GM23338 (cell line): ENCODE data around the gene GRIK1. TPM values are rescaled to one million over a fixed set of nuclear protein-coding genes. Genes with fewer than 3 reads are reported as not detected.

Experiments
- ATAC-seq: fragments of 200-7000 bp; cut with Tn5 transposase; 3 replicates; pipeline ENCODE4 v1.9.1; 2020
- DNase-seq: peaks from one replicate; pipeline ENCODE4 v3.0.0-alpha.2; 2015; ENCODE audit warnings: low spot score
- H2AFZ ChIP-seq: fragments of 200-600 bp; sonication (generic); 2 replicates; pipeline ENCODE4 v1.8.0; 2016; ENCODE audit warnings: antibody characterized with exemption, mild to moderate bottlenecking, moderate library complexity
- H3F3A ChIP-seq: fragments of 200-600 bp; sonication (generic); replicated peaks from 2 replicates; pipeline ENCODE4 v1.8.0; 2017; ENCODE audit warnings: antibody characterized with exemption, mixed run types, low read depth
- H3K27ac ChIP-seq: fragments of 200-600 bp; sonication (generic); 2 replicates; pipeline ENCODE4 v1.6.1; 2016; ENCODE audit warnings: low read depth
- H3K27me3 ChIP-seq: fragments of 200-600 bp; sonication (generic); 2 replicates; pipeline ENCODE4 v1.8.0; 2016; ENCODE audit warnings: mild to moderate bottlenecking, mixed run types, moderate library complexity; ENCODE audit not compliant: insufficient read depth
- H3K36me3 ChIP-seq: fragments of 200-600 bp; sonication (generic); 2 replicates; pipeline ENCODE4 v1.8.0; 2016; ENCODE audit warnings: mild to moderate bottlenecking; ENCODE audit not compliant: insufficient read depth
- H3K4me1 ChIP-seq: fragments of 200-600 bp; sonication (generic); 2 replicates; pipeline ENCODE4 v1.8.0; 2016; ENCODE audit warnings: mild to moderate bottlenecking, moderate library complexity; ENCODE audit not compliant: insufficient read depth
- H3K4me2 ChIP-seq: fragments of 200-600 bp; sonication (generic); 2 replicates; pipeline ENCODE4 v1.7.1; 2017; ENCODE audit warnings: mixed run types
- H3K4me3 ChIP-seq: fragments of 200-600 bp; sonication (generic); 2 replicates; pipeline ENCODE4 v1.6.1; 2016; ENCODE audit warnings: mixed run types
- H3K79me2 ChIP-seq: fragments of 200-600 bp; sonication (generic); replicated peaks from 2 replicates; pipeline ENCODE4 v1.8.0; 2017; ENCODE audit warnings: mild to moderate bottlenecking; ENCODE audit not compliant: insufficient read depth
- H3K9me2 ChIP-seq: fragments of 200-600 bp; sonication (generic); 2 replicates; pipeline ENCODE4 v1.8.0; 2017; ENCODE audit not compliant: insufficient read depth
- H4K20me1 ChIP-seq: fragments of 200-600 bp; sonication (generic); replicated peaks from 2 replicates; pipeline ENCODE4 v1.8.0; 2017; ENCODE audit warnings: mild to moderate bottlenecking; ENCODE audit not compliant: insufficient read depth
- H3K27ac Mint-ChIP-seq: 2 replicates; pipeline ENCODE4 v1.8.0; 2020; ENCODE audit warnings: inconsistent platforms, mild to moderate bottlenecking, moderate library complexity, mixed read lengths
- H3K27me3 Mint-ChIP-seq: 3 replicates; pipeline ENCODE4 v1.8.0; 2022; ENCODE audit warnings: low read depth, mild to moderate bottlenecking, moderate library complexity, mixed read lengths, inconsistent platforms; ENCODE audit not compliant: insufficient read depth, poor library complexity
- H3K36me3 Mint-ChIP-seq: 3 replicates; pipeline ENCODE4 v1.8.0; 2021; ENCODE audit warnings: low read depth, mild to moderate bottlenecking, inconsistent platforms, moderate library complexity, mixed read lengths
- H3K4me1 Mint-ChIP-seq: 3 replicates; pipeline ENCODE4 v1.8.0; 2020; ENCODE audit warnings: mild to moderate bottlenecking, inconsistent platforms, mixed read lengths
- H3K4me3 Mint-ChIP-seq: 3 replicates; pipeline ENCODE4 v1.8.0; 2021; ENCODE audit warnings: moderate library complexity, mild to moderate bottlenecking, inconsistent platforms, mixed read lengths
- H3K9me3 Mint-ChIP-seq: 3 replicates; pipeline ENCODE4 v1.8.0; 2020; ENCODE audit warnings: moderate library complexity, mild to moderate bottlenecking, inconsistent platforms, mixed read lengths
- CREB1 ChIP-seq: fragments of 250-450 bp; sonication (Bioruptor Pico); IDR thresholded peaks from 2 replicates; pipeline ENCODE4 v1.5.0; 2020; ENCODE audit warnings: low read depth, mild to moderate bottlenecking, moderate library complexity
- EZH2 ChIP-seq: fragments of 200-600 bp; sonication (generic); IDR thresholded peaks from one replicate; pipeline ENCODE4 v1.8.0; 2017; ENCODE audit warnings: antibody characterized with exemption, mild to moderate bottlenecking, low read depth; ENCODE audit not compliant: unreplicated experiment
- EZH2phosphoT487 ChIP-seq: fragments of 200-600 bp; sonication (generic); IDR thresholded peaks from one replicate; pipeline ENCODE4 v1.8.1; 2018; ENCODE audit warnings: antibody characterized with exemption; ENCODE audit not compliant: unreplicated experiment
- NANOG ChIP-seq: IDR thresholded peaks from 2 replicates; pipeline ENCODE4 v1.6.1; 2016; ENCODE audit warnings: antibody characterized with exemption, borderline replicate concordance
- ZNF331 ChIP-seq: fragments of 250-450 bp; sonication (Bioruptor Pico); IDR thresholded peaks from 2 replicates; pipeline ENCODE4 v1.5.0; 2020; ENCODE audit warnings: low read depth, mild to moderate bottlenecking, moderate library complexity
- polyA plus RNA-seq: library from polyadenylated mRNA; unstranded; fragments of >200 nt; fragmentation: Nextera tagmentation; extraction: Ambion mirVana; gene quantifications from 2 replicates; pipeline ENCODE4 v1.2.1, GENCODE V29; 2016
- total RNA-seq: library from RNA; depleted of rRNA; stranded (reverse); fragments of >200 nt; shearing (Covaris generic); gene quantifications from 2 replicates; pipeline ENCODE4 v1.2.3, GENCODE V29; 2014
- TF ChIP-seq, protein P1 (sequence below): fragments of 250-450 bp; sonication (Bioruptor Pico); IDR thresholded peaks from 2 replicates; pipeline ENCODE4 v1.5.0; 2020; ENCODE audit warnings: mild to moderate bottlenecking, moderate library complexity
- TF ChIP-seq, protein P2 (sequence below): IDR thresholded peaks from 2 replicates; pipeline ENCODE4 v1.6.1; 2016; ENCODE audit warnings: antibody characterized with exemption
- TF ChIP-seq, protein P3 (sequence below), 2 experiments: fragments of 200-600 bp in 1 of 2; sonication (generic) in 1 of 2; conservative IDR thresholded peaks; 2 replicates each; pipeline versions ENCODE4 v1.5.1 to v1.6.1; 2016 to 2017; ENCODE audit warnings: antibody characterized with exemption in 2 of 2, low read depth in 2 of 2, mild to moderate bottlenecking in 2 of 2, moderate library complexity in 1 of 2

GRIK1 gene
- total and polyA plus RNA-seq, 2 experiments from 2014 or later = 0.18 to 0.42 TPM

DNA sequence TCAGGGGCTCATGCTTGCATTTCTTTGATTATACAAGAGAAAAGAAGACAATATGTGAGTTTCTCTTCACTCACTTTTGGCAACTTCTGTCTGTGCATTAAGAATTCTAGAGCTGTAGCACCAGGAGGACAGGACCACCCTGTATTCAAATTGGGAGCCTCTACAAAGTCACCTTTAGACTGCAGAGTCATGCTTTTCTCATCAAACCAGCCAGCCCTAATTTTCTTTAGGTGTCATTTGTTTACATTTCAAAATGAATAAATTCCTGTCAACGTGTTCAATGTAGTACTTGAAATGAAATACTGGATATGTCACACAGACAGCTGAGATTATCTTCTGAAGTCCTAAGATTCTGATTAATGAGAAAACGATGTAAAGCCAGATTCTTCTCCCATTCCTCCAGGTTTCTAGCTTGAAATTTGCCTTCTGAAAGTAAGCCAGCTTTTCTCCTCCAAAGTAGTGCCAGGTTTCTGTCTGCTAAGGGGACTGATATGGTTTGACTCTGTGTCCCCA lies 177.2 kb downstream of the GRIK1 start:
- no peak overlapping the region for H3K27ac ChIP-seq

DNA sequence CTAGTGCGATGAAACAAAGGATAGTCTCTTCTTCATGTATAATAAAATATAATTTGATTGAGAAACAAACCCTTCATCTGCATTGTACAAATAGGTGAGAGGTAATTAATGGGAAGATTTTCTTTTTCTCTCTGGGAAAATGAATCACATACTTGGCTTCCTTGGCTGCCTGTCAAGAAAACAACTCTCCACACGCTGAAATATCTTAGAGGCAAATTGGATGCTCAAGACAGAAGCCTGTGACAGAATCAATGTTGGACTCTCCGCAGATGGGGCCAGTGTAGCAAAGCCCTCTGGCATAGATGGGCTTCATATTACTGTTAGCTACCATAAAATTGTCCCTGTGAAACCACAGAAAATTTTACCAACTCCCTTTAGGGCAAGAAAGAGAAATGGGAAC lies 186.6 kb downstream of the GRIK1 start:
- Histone ChIP-seq H3K36me3 (no peaks in the 10 kb centered on the region), H3K9me2 (peaks cover 7% of the 10 kb centered on the region; the same call in 1 of the 2 replicates), H3K4me1 (peaks cover 20% of the 10 kb centered on the region), H3F3A (no peaks in the 10 kb centered on the region), H2AFZ (no peak overlapping the region), H3K79me2 (no peaks in the 10 kb centered on the region), H3K27me3 (no peaks in the 10 kb centered on the region), H3K4me3 (no peak overlapping the region), H3K4me2 (no peak overlapping the region), H3K27ac (no peak overlapping the region), H4K20me1 (no peaks in the 10 kb centered on the region)
- DNase-seq (no peak), ATAC-seq (no peak)
- H3K27ac Mint-ChIP-seq = no peak overlapping the region
- peaks cover 19% of the 10 kb centered on the region for H3K4me1 Mint-ChIP-seq
- H3K9me3 Mint-ChIP-seq = no peaks in the 10 kb centered on the region; the same call in 2 of the 3 replicates
- H3K27me3 Mint-ChIP-seq = no peaks in the 10 kb centered on the region
- H3K36me3 Mint-ChIP-seq = no peaks in the 10 kb centered on the region
- no peak overlapping the region for H3K4me3 Mint-ChIP-seq
- TF ChIP-seq CREB1 (CRISPR knock-in tag) (no peak), NANOG (no peak), EZH2phosphoT487 (no peak), EZH2 (no peak), ZNF331 (CRISPR knock-in tag) (no peak)
- TF ChIP-seq, protein P1, sequence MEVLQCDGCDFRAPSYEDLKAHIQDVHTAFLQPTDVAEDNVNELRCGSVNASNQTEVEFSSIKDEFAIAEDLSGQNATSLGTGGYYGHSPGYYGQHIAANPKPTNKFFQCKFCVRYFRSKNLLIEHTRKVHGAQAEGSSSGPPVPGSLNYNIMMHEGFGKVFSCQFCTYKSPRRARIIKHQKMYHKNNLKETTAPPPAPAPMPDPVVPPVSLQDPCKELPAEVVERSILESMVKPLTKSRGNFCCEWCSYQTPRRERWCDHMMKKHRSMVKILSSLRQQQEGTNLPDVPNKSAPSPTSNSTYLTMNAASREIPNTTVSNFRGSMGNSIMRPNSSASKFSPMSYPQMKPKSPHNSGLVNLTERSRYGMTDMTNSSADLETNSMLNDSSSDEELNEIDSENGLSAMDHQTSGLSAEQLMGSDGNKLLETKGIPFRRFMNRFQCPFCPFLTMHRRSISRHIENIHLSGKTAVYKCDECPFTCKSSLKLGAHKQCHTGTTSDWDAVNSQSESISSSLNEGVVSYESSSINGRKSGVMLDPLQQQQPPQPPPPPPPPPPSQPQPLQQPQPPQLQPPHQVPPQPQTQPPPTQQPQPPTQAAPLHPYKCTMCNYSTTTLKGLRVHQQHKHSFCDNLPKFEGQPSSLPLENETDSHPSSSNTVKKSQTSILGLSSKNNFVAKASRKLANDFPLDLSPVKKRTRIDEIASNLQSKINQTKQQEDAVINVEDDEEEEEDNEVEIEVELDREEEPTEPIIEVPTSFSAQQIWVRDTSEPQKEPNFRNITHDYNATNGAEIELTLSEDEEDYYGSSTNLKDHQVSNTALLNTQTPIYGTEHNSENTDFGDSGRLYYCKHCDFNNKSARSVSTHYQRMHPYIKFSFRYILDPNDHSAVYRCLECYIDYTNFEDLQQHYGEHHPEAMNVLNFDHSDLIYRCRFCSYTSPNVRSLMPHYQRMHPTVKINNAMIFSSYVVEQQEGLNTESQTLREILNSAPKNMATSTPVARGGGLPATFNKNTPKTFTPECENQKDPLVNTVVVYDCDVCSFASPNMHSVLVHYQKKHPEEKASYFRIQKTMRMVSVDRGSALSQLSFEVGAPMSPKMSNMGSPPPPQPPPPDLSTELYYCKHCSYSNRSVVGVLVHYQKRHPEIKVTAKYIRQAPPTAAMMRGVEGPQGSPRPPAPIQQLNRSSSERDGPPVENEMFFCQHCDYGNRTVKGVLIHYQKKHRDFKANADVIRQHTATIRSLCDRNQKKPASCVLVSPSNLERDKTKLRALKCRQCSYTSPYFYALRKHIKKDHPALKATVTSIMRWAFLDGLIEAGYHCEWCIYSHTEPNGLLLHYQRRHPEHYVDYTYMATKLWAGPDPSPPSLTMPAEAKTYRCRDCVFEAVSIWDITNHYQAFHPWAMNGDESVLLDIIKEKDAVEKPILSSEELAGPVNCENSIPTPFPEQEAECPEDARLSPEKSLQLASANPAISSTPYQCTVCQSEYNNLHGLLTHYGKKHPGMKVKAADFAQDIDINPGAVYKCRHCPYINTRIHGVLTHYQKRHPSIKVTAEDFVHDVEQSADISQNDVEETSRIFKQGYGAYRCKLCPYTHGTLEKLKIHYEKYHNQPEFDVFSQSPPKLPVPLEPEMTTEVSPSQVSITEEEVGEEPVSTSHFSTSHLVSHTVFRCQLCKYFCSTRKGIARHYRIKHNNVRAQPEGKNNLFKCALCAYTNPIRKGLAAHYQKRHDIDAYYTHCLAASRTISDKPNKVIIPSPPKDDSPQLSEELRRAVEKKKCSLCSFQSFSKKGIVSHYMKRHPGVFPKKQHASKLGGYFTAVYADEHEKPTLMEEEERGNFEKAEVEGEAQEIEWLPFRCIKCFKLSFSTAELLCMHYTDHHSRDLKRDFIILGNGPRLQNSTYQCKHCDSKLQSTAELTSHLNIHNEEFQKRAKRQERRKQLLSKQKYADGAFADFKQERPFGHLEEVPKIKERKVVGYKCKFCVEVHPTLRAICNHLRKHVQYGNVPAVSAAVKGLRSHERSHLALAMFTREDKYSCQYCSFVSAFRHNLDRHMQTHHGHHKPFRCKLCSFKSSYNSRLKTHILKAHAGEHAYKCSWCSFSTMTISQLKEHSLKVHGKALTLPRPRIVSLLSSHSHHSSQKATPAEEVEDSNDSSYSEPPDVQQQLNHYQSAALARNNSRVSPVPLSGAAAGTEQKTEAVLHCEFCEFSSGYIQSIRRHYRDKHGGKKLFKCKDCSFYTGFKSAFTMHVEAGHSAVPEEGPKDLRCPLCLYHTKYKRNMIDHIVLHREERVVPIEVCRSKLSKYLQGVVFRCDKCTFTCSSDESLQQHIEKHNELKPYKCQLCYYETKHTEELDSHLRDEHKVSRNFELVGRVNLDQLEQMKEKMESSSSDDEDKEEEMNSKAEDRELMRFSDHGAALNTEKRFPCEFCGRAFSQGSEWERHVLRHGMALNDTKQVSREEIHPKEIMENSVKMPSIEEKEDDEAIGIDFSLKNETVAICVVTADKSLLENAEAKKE (CRISPR knock-in tag) = no peak
- TF ChIP-seq, protein P2, sequence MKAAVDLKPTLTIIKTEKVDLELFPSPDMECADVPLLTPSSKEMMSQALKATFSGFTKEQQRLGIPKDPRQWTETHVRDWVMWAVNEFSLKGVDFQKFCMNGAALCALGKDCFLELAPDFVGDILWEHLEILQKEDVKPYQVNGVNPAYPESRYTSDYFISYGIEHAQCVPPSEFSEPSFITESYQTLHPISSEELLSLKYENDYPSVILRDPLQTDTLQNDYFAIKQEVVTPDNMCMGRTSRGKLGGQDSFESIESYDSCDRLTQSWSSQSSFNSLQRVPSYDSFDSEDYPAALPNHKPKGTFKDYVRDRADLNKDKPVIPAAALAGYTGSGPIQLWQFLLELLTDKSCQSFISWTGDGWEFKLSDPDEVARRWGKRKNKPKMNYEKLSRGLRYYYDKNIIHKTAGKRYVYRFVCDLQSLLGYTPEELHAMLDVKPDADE = no peak
- TF ChIP-seq, protein P3, sequence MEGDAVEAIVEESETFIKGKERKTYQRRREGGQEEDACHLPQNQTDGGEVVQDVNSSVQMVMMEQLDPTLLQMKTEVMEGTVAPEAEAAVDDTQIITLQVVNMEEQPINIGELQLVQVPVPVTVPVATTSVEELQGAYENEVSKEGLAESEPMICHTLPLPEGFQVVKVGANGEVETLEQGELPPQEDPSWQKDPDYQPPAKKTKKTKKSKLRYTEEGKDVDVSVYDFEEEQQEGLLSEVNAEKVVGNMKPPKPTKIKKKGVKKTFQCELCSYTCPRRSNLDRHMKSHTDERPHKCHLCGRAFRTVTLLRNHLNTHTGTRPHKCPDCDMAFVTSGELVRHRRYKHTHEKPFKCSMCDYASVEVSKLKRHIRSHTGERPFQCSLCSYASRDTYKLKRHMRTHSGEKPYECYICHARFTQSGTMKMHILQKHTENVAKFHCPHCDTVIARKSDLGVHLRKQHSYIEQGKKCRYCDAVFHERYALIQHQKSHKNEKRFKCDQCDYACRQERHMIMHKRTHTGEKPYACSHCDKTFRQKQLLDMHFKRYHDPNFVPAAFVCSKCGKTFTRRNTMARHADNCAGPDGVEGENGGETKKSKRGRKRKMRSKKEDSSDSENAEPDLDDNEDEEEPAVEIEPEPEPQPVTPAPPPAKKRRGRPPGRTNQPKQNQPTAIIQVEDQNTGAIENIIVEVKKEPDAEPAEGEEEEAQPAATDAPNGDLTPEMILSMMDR (conservative IDR thresholded peaks at IDR 0.05; ENCODE audit: low read depth in 2 of 2) = no peak

More for the DNA sequence above, 177.2 kb downstream of the GRIK1 start:
- DNase-seq (no peak), ATAC-seq (no peak)
- H3K4me1 ChIP-seq = peaks cover 6% of the 10 kb centered on the region; the same call in 1 of the 2 replicates
- H3K27me3 ChIP-seq = no peaks in the 10 kb centered on the region
- no peaks in the 10 kb centered on the region for H3K27me3 Mint-ChIP-seq
- H3K4me3 Mint-ChIP-seq = no peak overlapping the region
- H2AFZ ChIP-seq = peak overlapping the region; percentile 63; the same call in 1 of the 2 replicates
- no peak overlapping the region for H3K4me2 ChIP-seq
- no peak overlapping the region for H3K27ac Mint-ChIP-seq
- no peak overlapping the region for H3K4me3 ChIP-seq
- H3K79me2 ChIP-seq = no peaks in the 10 kb centered on the region
- no peaks in the 10 kb centered on the region for H3K36me3 Mint-ChIP-seq
- TF ChIP-seq NANOG = no peak
- TF ChIP-seq, protein P3 (conservative IDR thresholded peaks at IDR 0.05; ENCODE audit: low read depth in 2 of 2) = no peak
- no peaks in the 10 kb centered on the region for H3K36me3 ChIP-seq
- peaks cover 17% of the 10 kb centered on the region; the same call in 1 of the 2 replicates for H3K9me2 ChIP-seq
- peaks cover 6% of the 10 kb centered on the region; the same call in 2 of the 3 replicates for H3K4me1 Mint-ChIP-seq
- no peaks in the 10 kb centered on the region for H3F3A ChIP-seq
- no peaks in the 10 kb centered on the region for H3K9me3 Mint-ChIP-seq
- H4K20me1 ChIP-seq = no peaks in the 10 kb centered on the region
